IPS DF 6.9 (cell line): ENCODE measurements around the gene IFNLR1.

Source experiments
- DNase-seq: peaks from one replicate; pipeline ENCODE4 v3.0.0-alpha.2; 2013; ENCODE audit warnings: low read depth, low spot score
- H3K27ac ChIP-seq: one replicate; pipeline ENCODE4 v1.5.1; 2013; ENCODE audit warnings: low read length, control low read depth
- H3K27me3 ChIP-seq: 2 replicates; pipeline ENCODE4 v1.6.1; 2013; ENCODE audit warnings: mild to moderate bottlenecking, low read length; ENCODE audit not compliant: control insufficient read depth, insufficient read depth
- H3K36me3 ChIP-seq: 2 replicates; pipeline ENCODE4 v1.6.1; 2013; ENCODE audit warnings: low read length; ENCODE audit not compliant: control insufficient read depth, insufficient read depth
- H3K4me1 ChIP-seq: 2 replicates; pipeline ENCODE4 v1.6.1; 2013; ENCODE audit warnings: low read length; ENCODE audit not compliant: control insufficient read depth, insufficient read depth
- H3K4me3 ChIP-seq: 2 replicates; pipeline ENCODE4 v1.5.1; 2013; ENCODE audit warnings: mild to moderate bottlenecking, low read length
- H3K9me3 ChIP-seq: 2 replicates; pipeline ENCODE4 v1.6.1; 2013; ENCODE audit warnings: low read length, inconsistent platforms; ENCODE audit not compliant: control insufficient read depth, insufficient read depth
- WGBS: extraction: QIAGEN DNeasy Blood & Tissue Kit; methylation state at CpG from one replicate; pipeline ENCODE4 v1.1.7; 2013; ENCODE audit warnings: mixed read lengths, missing lambda C conversion rate; ENCODE audit not compliant: insufficient read length, insufficient coverage; 5-methylcytosine and 5-hydroxymethylcytosine counted together

IFNLR1 gene

GRCh38 chr1:24105368-24106160 is 81.5 kb downstream of the IFNLR1 start:
- Histone ChIP-seq H3K4me1 (no peaks in the 10 kb centered on the region), H3K9me3 (no peaks in the 10 kb centered on the region), H3K27me3 (no peaks in the 10 kb centered on the region), H3K27ac (no peak overlapping the region), H3K36me3 (no peaks in the 10 kb centered on the region), H3K4me3 (no peak overlapping the region)
- no CpG with 5 or more reads among the region's 19 CpGs for WGBS
- DNase-seq = no peak

GRCh38 chr1:24104854-24105253 is 82.2 kb downstream of the IFNLR1 start:
- H3K27me3 ChIP-seq = no peaks in the 10 kb centered on the region
- DNase-seq = no peak
- no peak overlapping the region for H3K4me3 ChIP-seq
- WGBS = no CpG with 5 or more reads among the region's 7 CpGs
- no peaks in the 10 kb centered on the region for H3K9me3 ChIP-seq
- H3K4me1 ChIP-seq = no peaks in the 10 kb centered on the region
- no peak overlapping the region for H3K27ac ChIP-seq
- no peaks in the 10 kb centered on the region for H3K36me3 ChIP-seq
